IPS-15b (cell line): Measurements from ENCODE around the gene LAMA2.

Source experiments
- H3K27me3 ChIP-seq: one replicate; pipeline ENCODE4 v1.6.1; 2013; ENCODE audit warnings: low read length; ENCODE audit not compliant: control insufficient read depth, insufficient read depth
- H3K36me3 ChIP-seq: one replicate; pipeline ENCODE4 v1.6.1; 2013; ENCODE audit warnings: low read length; ENCODE audit not compliant: control insufficient read depth, insufficient read depth
- H3K4me1 ChIP-seq: one replicate; pipeline ENCODE4 v1.6.1; 2013; ENCODE audit warnings: mild to moderate bottlenecking, low read length; ENCODE audit not compliant: control insufficient read depth, insufficient read depth
- H3K4me3 ChIP-seq: one replicate; pipeline ENCODE4 v1.5.1; 2013; ENCODE audit warnings: low read depth, low read length
- H3K9ac ChIP-seq: one replicate; pipeline ENCODE4 v1.6.1; 2013; ENCODE audit warnings: low read depth, mild to moderate bottlenecking, low read length
- H3K9me3 ChIP-seq: one replicate; pipeline ENCODE4 v1.6.1; 2013; ENCODE audit warnings: mild to moderate bottlenecking, low read length; ENCODE audit not compliant: control insufficient read depth, insufficient read depth

LAMA2 gene

DNA sequence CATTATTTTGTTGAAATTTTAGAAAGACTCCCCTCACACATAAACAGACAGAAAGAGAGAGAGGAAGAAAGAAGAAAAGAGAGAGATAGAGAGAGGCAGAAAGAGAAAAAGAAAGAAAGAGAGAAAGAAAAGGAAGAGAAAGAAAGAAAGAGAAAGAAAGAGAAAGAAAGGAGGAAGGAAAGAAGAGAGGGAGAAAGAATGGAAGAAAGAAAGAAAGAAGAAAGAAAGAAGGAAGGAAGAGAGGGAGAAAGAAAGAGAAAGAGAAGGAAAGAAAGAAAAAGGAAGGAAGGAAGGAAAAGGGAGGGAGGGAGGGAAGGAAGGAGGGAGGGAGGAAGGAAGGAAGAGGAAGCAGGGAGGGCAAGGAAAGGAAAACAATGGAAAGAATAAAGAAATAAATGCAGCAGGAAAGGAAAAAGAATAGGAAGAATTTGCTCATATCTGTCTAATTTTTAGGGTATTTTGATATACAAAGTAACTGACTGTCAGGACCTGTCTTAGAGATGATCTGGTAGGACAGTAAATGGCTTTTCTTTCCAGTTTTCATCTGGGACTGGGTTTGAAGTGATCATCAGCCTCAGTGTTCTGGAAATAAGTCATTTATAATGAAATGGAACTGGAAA, 325.6 kb downstream of the LAMA2 start:
- Histone ChIP-seq H3K9me3 (no peaks in the 10 kb centered on the region), H3K4me3 (no peak overlapping the region), H3K36me3 (no peaks in the 10 kb centered on the region), H3K9ac (no peak overlapping the region), H3K27me3 (no peaks in the 10 kb centered on the region), H3K4me1 (no peaks in the 10 kb centered on the region)

DNA sequence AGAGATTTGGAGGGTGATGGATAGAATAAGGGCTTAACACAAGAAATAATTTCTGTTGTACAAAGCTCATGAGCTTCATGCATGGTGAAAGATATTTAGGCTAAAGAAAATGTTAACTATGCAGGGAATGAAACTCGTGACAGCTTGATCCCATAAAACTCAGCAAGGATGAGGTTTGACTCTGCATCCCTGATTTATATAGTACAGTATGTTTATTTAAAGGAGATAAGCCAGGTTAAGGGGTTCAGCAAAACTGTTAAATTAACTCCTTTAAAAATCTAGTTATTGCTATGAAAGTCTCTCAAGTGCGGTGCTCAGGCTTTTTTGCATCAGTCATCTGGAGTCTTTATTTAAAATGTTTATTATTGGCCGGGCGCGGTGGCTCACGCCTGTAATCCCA, 326.4 kb downstream of the LAMA2 start:
- Histone ChIP-seq H3K9me3 (no peaks in the 10 kb centered on the region), H3K36me3 (no peaks in the 10 kb centered on the region)

DNA sequence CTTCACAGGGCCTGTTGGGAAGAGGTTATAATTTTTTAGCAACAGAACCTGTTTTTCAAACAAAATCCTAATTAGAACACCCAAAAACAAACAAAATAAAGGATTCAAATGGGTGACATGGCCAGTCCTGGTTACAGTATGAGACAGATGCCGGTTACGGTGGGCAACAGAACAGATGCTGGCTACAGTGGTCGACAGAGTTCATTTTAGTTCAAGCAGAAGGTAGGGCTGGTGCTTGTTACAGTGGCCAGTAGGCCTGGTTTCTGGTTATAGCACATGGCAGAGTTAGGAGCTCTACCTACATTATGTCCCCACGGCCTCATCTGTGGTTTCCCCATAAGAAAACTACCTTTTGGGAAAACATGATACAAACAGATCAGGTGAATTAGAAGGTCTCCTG, 327.7 kb downstream of the LAMA2 start:
- H3K4me1 ChIP-seq: no peaks in the 10 kb centered on the region
- H3K9me3 ChIP-seq: no peaks in the 10 kb centered on the region
- H3K36me3 ChIP-seq: no peaks in the 10 kb centered on the region
- H3K9ac ChIP-seq: no peak overlapping the region
- H3K4me3 ChIP-seq: no peak overlapping the region
- H3K27me3 ChIP-seq: no peaks in the 10 kb centered on the region

More for the DNA sequence above, 326.4 kb downstream of the LAMA2 start:
- no peaks in the 10 kb centered on the region for H3K27me3 ChIP-seq
- no peaks in the 10 kb centered on the region for H3K4me1 ChIP-seq
- no peak overlapping the region for H3K9ac ChIP-seq
- H3K4me3 ChIP-seq: no peak overlapping the region

DNA sequence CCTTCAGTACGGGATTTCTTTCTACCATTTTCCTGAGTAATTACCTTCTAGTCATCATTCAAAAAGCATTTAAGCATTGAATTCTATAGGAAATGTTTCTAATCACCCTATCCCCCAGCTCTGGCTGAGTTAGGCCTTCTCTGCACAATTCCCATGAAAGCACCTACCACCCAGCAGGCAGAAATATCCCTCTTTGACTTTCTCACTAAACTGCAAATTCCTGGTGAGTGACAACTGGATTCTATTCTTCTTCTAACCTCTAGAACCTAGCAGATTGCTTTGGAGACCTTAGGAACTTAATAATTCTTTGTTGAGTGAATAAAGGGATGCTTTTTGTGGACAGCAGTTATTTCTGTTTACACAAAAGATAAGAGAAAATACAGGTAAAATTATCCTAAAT, 328.7 kb downstream of the LAMA2 start:
- H3K9me3 ChIP-seq: no peaks in the 10 kb centered on the region
- no peaks in the 10 kb centered on the region for H3K27me3 ChIP-seq
- H3K4me1 ChIP-seq: no peaks in the 10 kb centered on the region
- no peaks in the 10 kb centered on the region for H3K36me3 ChIP-seq
- no peak overlapping the region for H3K9ac ChIP-seq
- no peak overlapping the region for H3K4me3 ChIP-seq

DNA sequence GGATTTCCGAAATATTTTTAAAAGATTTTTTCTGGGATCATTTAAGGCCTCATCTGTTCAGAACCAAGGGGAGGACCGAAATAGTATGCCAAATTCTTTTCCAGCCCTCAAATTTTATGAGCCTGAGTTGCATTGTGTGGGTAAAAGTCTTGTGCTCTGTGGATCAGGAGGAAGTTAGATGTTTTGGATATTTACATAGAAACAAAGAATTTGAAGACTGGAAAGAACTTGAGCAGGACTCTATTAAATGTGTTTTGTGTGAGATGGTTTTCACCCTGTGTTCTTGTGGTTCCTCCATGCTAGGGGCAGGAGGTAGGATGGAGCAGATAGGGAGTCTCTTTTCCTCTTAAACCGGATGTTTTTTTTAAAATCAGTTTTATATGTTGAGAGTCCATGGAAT, 329.1 kb downstream of the LAMA2 start:
- no peak overlapping the region for H3K4me3 ChIP-seq
- H3K9me3 ChIP-seq: no peaks in the 10 kb centered on the region
- H3K27me3 ChIP-seq: no peaks in the 10 kb centered on the region
- H3K4me1 ChIP-seq: no peaks in the 10 kb centered on the region
- no peaks in the 10 kb centered on the region for H3K36me3 ChIP-seq
- H3K9ac ChIP-seq: no peak overlapping the region

DNA sequence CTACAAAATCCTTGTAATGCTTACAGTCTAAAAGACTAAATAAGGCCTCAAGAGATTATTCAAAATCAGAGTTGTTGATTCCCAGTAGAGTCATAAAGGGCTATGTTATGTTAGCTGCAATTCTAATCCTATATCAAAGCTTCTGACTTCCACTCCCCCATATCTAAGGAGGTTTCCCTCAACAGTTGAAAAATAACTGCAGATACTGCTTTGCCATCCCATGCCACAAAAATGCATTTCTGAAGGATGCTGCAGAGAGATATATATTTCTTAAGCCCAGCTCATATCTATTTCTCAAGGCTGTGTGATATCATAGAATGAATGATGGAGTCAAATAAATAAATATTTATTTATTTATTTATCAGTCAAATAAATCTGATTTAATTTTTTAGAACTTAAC, 332.3 kb downstream of the LAMA2 start:
- no peaks in the 10 kb centered on the region for H3K27me3 ChIP-seq
- H3K4me3 ChIP-seq: no peak overlapping the region
- H3K9me3 ChIP-seq: no peaks in the 10 kb centered on the region
- no peaks in the 10 kb centered on the region for H3K36me3 ChIP-seq
- no peaks in the 10 kb centered on the region for H3K4me1 ChIP-seq
- H3K9ac ChIP-seq: no peak overlapping the region

DNA sequence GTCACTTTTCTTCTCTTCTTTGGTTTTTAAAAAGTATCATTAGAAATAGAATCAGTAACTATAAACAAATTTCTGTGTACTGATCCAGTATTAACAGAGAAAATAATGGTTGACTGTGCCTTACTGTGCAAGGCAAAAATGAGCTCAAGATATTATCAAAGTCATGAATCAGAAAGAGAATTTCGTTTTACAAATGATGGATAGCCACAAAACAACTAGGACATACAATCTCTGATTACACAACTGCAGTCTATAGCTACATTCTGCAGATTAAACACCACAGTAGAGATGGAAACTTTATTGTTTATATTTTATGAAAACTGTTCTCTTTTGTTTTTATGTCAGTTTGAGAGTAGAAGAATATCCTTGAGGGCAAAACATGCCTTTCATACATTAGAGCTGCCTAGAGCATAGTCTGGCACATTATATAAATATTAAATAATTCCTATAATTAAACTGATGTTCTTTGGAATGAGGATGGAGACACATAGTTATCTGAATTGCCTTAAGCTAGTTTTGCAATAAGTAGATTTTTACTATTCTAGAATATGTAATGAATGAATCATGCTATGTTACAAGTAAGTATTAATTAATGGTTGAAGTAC, 333.1 kb downstream of the LAMA2 start:
- Histone ChIP-seq H3K9me3 (no peaks in the 10 kb centered on the region), H3K36me3 (no peaks in the 10 kb centered on the region), H3K4me3 (no peak overlapping the region), H3K9ac (no peak overlapping the region), H3K4me1 (no peaks in the 10 kb centered on the region), H3K27me3 (no peaks in the 10 kb centered on the region)

DNA sequence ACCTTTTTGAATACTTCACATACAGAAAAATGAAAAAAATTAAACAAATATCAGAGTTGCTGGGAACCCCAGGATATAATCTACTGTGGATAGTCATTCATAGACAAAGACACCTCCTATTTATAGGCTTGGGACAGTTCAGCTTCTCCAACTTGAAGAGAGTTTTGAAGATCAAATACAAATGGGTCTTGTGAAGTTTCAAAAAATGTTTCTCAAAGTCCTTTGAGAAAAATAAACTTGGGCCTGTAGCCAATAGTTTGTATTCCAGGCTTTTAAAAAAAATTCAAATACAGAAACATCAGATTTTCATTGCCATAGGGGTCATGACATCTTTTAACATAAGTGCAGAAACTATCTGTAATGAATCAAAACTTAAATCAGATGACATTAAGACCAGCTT, 334.8 kb downstream of the LAMA2 start:
- H3K4me1 ChIP-seq: no peaks in the 10 kb centered on the region
- H3K9me3 ChIP-seq: no peaks in the 10 kb centered on the region
- H3K27me3 ChIP-seq: no peaks in the 10 kb centered on the region
- no peak overlapping the region for H3K4me3 ChIP-seq
- H3K9ac ChIP-seq: no peak overlapping the region
- no peaks in the 10 kb centered on the region for H3K36me3 ChIP-seq

DNA sequence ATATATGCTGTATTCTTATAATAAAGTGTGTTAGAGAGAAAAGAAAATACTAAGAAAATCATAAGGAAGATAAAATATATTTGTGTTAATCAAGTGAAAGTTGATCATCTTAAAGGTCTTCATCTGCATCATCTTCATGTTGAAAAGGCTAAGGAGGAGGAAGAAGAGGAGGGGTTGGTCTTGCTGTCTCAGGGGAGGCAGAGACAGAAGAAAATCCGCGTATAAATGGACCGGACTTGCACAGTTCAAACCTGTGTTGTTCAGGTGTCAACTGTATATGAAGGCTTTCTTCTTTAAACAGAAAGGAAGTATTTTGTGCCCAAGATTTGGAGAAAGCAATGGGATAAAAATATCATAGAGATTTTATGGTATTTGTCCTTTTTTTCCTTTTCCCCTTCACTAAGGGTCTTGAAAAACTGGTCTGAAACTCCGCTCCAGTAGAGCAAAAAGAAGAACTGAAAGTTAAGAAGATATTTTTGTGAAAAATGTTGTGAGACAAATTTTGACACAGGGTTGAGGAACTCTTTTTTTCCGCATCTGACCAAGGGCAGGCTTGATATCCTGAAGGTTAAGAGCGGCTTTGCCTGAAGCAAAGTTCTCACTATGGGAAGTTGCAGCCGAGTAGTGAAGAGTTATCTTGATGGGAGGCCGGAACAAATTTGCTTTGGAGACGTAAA, 350.7 kb downstream of the LAMA2 start:
- H3K36me3 ChIP-seq: no peaks in the 10 kb centered on the region

DNA sequence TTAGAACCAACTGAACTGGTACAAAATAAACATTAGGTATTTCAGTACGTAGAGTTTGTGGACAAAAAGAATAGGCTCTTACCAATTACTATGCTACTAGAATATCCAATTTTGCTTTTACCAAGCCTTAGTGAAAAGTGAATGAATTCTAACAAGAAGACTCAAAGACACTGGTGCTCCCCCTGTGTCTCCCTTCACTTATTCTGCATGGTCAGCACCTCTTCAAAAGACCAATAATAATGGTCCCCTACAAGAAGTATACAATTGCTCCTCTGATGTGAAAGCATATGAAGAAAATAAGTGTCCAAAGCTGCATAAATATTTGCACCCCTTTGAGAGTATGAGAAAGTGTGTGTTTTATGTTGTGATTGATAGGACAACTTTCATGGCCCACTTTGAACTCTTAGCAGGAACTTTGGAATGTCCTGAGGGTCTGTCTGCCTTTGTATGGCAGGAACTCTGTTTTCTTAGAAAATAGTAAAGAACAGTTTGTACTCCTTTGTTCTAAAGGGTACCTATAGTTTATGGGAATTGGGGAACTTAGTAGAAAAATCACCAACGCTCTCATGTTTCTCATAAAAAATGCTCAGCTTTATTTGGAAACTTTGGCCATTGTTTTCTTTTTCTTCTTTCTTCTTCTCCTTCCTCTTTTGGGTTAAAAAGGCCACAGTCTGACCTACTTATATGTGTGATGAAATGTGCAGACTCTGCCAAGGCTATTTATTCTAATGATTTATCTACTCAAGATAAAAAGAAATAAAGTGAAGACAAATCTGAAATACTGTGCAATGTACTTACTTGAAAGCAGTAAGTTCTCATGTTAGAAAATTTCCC, 352.4 kb downstream of the LAMA2 start:
- H3K4me1 ChIP-seq: no peaks in the 10 kb centered on the region
- H3K9me3 ChIP-seq: no peaks in the 10 kb centered on the region
- H3K9ac ChIP-seq: no peak overlapping the region
- no peaks in the 10 kb centered on the region for H3K36me3 ChIP-seq
- no peak overlapping the region for H3K4me3 ChIP-seq
- no peaks in the 10 kb centered on the region for H3K27me3 ChIP-seq

More for the DNA sequence above, 350.7 kb downstream of the LAMA2 start:
- Histone ChIP-seq H3K9ac (no peak overlapping the region), H3K4me3 (no peak overlapping the region), H3K27me3 (no peaks in the 10 kb centered on the region), H3K9me3 (peaks cover 5% of the 10 kb centered on the region), H3K4me1 (no peaks in the 10 kb centered on the region)

DNA sequence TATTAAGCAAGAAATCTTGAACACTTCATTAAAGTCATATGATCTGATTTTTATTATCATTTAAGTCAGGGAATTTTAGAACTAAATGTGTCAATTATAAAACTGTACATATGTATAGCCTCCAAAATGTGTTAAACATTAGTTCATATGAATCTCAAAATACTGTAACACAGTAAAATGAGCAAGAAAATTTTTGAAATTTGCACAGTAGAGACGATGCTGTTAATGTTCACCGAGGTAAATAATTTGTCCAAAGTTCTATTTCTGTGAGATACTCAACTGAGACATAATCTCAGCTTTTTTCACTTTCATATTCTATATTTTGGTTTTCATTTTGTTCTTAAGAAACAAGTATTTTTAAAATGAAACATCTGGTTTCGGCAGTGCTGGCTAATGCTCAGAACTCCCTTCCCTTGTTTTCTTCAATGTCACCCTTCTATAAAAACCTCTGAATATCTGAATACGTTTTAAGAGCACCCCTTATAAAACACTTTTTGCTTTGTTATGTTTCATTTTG, 353.1 kb downstream of the LAMA2 start:
- Histone ChIP-seq H3K36me3 (no peaks in the 10 kb centered on the region), H3K4me3 (no peak overlapping the region), H3K9me3 (no peaks in the 10 kb centered on the region), H3K9ac (no peak overlapping the region), H3K27me3 (no peaks in the 10 kb centered on the region), H3K4me1 (no peaks in the 10 kb centered on the region)
